Parathyroid adenoma (tissue), 2 donors: ENCODE measurements around the gene STXBP4.

Experiments used
- H2AFZ ChIP-seq: fragments of 300-600 bp; sonication (generic); one replicate; pipeline ENCODE4 v1.7.0; 2017; ENCODE audit warnings: antibody characterized with exemption, mild to moderate bottlenecking
- H3K27ac ChIP-seq: fragments of 300-600 bp; sonication (generic); one replicate; pipeline ENCODE4 v1.7.0; 2017
- H3K27me3 ChIP-seq: fragments of 300-600 bp; sonication (generic); one replicate; pipeline ENCODE4 v1.7.0; 2017; ENCODE audit warnings: low read length; ENCODE audit not compliant: control insufficient read depth, insufficient read depth
- H3K36me3 ChIP-seq: fragments of 300-600 bp; sonication (generic); one replicate; pipeline ENCODE4 v1.7.0; 2017; ENCODE audit warnings: low read length; ENCODE audit not compliant: control insufficient read depth, insufficient read depth
- H3K4me1 ChIP-seq: fragments of 300-600 bp; sonication (generic); one replicate; pipeline ENCODE4 v1.7.0; 2017; ENCODE audit warnings: control low read depth
- H3K4me2 ChIP-seq: fragments of 300-600 bp; sonication (generic); one replicate; pipeline ENCODE4 v1.7.0; 2017; ENCODE audit warnings: low read length
- H3K4me3 ChIP-seq: fragments of 300-600 bp; sonication (generic); one replicate; pipeline ENCODE4 v1.7.0; 2017; ENCODE audit warnings: low read depth, low read length
- H3K79me2 ChIP-seq: fragments of 300-600 bp; sonication (generic); one replicate; pipeline ENCODE4 v1.7.0; 2017; ENCODE audit warnings: control low read depth
- H3K9ac ChIP-seq: fragments of 300-600 bp; sonication (generic); one replicate; pipeline ENCODE4 v1.7.0; 2017; ENCODE audit warnings: mild to moderate bottlenecking
- H3K9me3 ChIP-seq: fragments of 300-600 bp; sonication (generic); one replicate; pipeline ENCODE4 v1.7.0; 2017; ENCODE audit warnings: low read length; ENCODE audit not compliant: control insufficient read depth
- TF ChIP-seq, protein P1 (sequence below): fragments of 300-600 bp; sonication (generic); IDR thresholded peaks from one replicate; pipeline ENCODE4 v1.7.0; 2017; ENCODE audit warnings: antibody characterized with exemption, mild to moderate bottlenecking
- donor health status: primary hyperparathyroidism.

Gene STXBP4

DNA sequence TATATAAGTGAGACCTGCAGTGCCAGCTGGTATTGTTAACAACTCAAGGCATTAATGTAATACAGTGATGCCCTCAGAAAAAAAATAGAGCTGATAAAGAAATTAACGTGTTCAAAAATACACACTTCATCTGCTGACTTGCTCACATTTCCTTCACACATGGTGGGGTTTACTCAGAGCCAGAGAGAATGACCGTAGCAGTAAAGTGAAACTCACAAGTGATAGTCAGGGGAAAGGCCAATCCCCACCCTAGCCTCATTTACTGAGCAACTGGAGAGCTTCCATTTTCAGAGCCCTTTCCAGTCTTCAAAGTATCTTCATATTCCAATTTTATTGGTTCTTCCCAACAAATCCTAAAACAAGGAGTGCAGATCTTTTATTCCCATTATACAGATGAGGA lies 222.2 kb downstream of the STXBP4 start:
- Histone ChIP-seq H3K36me3 (no peaks in the 10 kb centered on the region), H3K9ac (no peak overlapping the region), H3K4me2 (no peak overlapping the region), H2AFZ (no peak overlapping the region), H3K9me3 (no peaks in the 10 kb centered on the region), H3K79me2 (no peaks in the 10 kb centered on the region), H3K4me3 (no peak overlapping the region), H3K27me3 (no peaks in the 10 kb centered on the region), H3K4me1 (no peaks in the 10 kb centered on the region), H3K27ac (no peak overlapping the region)
- TF ChIP-seq, protein P1, sequence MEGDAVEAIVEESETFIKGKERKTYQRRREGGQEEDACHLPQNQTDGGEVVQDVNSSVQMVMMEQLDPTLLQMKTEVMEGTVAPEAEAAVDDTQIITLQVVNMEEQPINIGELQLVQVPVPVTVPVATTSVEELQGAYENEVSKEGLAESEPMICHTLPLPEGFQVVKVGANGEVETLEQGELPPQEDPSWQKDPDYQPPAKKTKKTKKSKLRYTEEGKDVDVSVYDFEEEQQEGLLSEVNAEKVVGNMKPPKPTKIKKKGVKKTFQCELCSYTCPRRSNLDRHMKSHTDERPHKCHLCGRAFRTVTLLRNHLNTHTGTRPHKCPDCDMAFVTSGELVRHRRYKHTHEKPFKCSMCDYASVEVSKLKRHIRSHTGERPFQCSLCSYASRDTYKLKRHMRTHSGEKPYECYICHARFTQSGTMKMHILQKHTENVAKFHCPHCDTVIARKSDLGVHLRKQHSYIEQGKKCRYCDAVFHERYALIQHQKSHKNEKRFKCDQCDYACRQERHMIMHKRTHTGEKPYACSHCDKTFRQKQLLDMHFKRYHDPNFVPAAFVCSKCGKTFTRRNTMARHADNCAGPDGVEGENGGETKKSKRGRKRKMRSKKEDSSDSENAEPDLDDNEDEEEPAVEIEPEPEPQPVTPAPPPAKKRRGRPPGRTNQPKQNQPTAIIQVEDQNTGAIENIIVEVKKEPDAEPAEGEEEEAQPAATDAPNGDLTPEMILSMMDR, result no peak

DNA sequence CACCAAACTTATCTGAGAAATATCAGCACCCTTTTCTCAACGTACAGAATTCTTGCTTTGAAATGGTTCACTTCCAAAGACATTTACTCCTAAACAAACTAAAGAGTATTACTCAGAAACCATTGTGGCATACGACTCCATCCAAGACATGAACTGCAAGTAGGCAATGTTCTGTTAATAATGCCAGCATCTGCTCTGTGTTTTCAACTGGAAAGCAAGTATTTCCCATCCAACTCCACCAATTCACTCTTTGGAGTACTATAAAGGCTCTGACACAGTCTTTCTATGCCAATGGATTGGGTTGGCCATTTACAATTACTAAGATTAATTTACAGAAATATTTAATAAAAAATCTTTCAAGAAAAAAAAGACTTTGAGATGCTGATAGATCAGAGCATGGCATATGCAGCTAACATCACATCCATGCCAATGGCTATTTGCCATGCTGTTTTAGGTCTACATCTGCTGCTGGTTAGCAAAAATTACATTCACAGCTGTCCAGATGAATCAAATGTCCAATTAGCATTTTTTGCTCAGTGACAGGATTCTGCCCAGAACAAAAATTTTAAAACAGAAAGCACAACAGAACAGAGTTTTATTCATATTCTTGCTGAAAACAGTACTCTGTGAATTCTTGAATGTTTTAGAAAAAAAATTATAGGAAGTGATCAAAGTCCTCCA lies 230.3 kb downstream of the STXBP4 start:
- Histone ChIP-seq H3K4me2 (no peak overlapping the region), H3K79me2 (no peaks in the 10 kb centered on the region), H2AFZ (no peak overlapping the region), H3K9ac (no peak overlapping the region), H3K27ac (no peak overlapping the region), H3K4me3 (no peak overlapping the region), H3K36me3 (no peaks in the 10 kb centered on the region), H3K9me3 (no peaks in the 10 kb centered on the region), H3K27me3 (no peaks in the 10 kb centered on the region), H3K4me1 (no peaks in the 10 kb centered on the region)
- TF ChIP-seq, protein P1, result no peak

DNA sequence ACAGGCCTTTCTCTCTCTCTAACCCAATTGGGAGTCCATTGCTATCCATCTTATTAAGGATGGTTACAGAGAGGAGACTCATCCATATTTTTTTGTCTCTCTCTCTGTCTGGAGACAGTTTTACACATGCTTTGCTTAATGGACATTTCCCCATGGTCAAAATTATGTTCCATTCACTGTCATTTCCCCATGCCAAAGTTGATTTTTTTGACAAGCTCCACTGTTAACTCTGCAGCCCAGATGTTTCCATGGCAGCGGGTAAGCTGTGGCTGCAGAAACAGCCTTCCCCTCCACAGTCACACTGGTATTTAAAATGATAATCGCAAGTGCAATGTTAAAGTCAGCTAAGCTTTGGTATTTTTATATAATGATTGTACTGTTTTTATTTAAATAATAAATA lies 232.3 kb downstream of the STXBP4 start:
- Histone ChIP-seq H3K36me3 (no peaks in the 10 kb centered on the region), H3K4me2 (no peak overlapping the region), H3K9me3 (no peaks in the 10 kb centered on the region)

DNA sequence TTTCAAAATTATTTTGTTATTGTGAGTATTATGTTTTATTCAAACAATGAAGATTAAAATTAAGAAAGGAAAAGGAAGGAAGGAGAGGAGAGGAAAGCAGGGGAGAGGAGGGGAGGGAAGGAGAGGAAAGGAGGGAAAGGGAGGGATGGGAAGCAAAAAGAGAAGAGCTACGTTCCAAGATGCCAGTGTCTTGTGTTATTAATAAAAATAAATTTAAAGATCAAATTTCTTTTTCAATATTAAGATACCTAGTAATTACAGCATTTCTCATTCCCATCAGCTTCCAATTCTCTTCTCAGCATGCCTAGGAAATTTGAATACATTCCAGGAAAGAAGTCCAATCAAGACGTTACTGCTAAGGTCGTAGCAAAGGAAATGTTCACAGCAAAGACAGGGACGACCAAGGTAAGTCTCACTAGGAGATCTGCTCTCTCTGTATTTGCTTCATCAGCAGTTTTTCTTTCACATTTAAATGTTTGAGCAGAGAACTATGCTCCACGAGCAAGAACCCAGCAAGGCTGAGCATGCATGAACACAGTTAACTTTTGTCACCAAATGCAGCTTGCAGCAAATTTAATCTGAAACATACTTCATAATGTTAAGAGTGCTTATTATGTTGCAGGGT lies 232.9 kb downstream of the STXBP4 start:
- Histone ChIP-seq H3K27ac (no peak overlapping the region), H3K9me3 (no peaks in the 10 kb centered on the region), H3K4me1 (no peaks in the 10 kb centered on the region), H3K9ac (no peak overlapping the region), H3K79me2 (no peaks in the 10 kb centered on the region), H3K4me2 (no peak overlapping the region), H3K36me3 (no peaks in the 10 kb centered on the region), H3K27me3 (no peaks in the 10 kb centered on the region), H3K4me3 (no peak overlapping the region), H2AFZ (no peak overlapping the region)
- TF ChIP-seq, protein P1, result no peak

More for the DNA sequence above, 232.3 kb downstream of the STXBP4 start:
- TF ChIP-seq, protein P1, result no peak
- no peak overlapping the region for H3K4me3 ChIP-seq
- no peaks in the 10 kb centered on the region for H3K4me1 ChIP-seq
- H3K27ac ChIP-seq, result no peak overlapping the region
- no peaks in the 10 kb centered on the region for H3K27me3 ChIP-seq
- H3K9ac ChIP-seq, result no peak overlapping the region
- no peaks in the 10 kb centered on the region for H3K79me2 ChIP-seq
- H2AFZ ChIP-seq, result no peak overlapping the region

DNA sequence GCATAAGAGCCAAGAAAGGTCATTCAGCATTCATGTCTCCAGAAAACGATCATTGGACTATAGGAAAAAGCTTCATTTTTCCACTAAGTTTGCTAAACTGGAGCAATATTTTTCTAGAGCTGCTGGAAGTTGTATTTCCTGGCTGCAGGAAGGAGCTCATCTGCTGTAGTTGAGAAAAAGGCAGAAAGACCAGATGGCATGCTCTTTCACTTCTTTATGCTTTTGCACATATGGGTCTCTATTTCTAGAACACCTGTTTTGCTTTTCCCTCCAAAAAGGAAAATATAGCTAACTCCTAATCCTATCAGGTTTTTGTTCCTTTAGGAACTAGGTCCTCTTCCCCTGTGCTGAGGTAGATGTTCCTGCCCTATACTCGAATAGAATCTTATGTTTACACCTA lies 234.3 kb downstream of the STXBP4 start:
- H3K4me3 ChIP-seq, result no peak overlapping the region
- TF ChIP-seq, protein P1, result no peak
- no peaks in the 10 kb centered on the region for H3K4me1 ChIP-seq
- no peak overlapping the region for H3K9ac ChIP-seq
- no peaks in the 10 kb centered on the region for H3K79me2 ChIP-seq
- H3K36me3 ChIP-seq, result no peaks in the 10 kb centered on the region
- no peak overlapping the region for H3K27ac ChIP-seq
- H3K9me3 ChIP-seq, result no peaks in the 10 kb centered on the region
- H3K27me3 ChIP-seq, result no peaks in the 10 kb centered on the region
- H2AFZ ChIP-seq, result no peak overlapping the region
- H3K4me2 ChIP-seq, result no peak overlapping the region
